WERI-Rb-1 (cell line): Measurements from ENCODE around the gene TIMP3.
A peak's percentile ranks its signal among the peaks of the same experiment; 100 is the strongest.

Experiments
- DNase-seq: peaks from one replicate; pipeline ENCODE4 v3.0.0-alpha.2; 2020
- H3K27ac ChIP-seq: fragments of 250-450 bp; sonication (Bioruptor Pico); 2 replicates; pipeline ENCODE4 v1.5.1; 2020; ENCODE audit warnings: mild to moderate bottlenecking, moderate library complexity
- H3K27me3 ChIP-seq: fragments of 250-450 bp; sonication (Bioruptor Pico); 2 replicates; pipeline ENCODE4 v1.5.1; 2021; ENCODE audit warnings: mild to moderate bottlenecking, low read depth, moderate library complexity; ENCODE audit not compliant: insufficient read depth, severe bottlenecking
- H3K36me3 ChIP-seq: fragments of 250-450 bp; sonication (Bioruptor Pico); 2 replicates; pipeline ENCODE4 v1.5.1; 2020; ENCODE audit warnings: mild to moderate bottlenecking, moderate library complexity
- H3K4me3 ChIP-seq: 2 replicates; pipeline ENCODE4 v1.5.1; 2011; ENCODE audit warnings: low read depth, mild to moderate bottlenecking, control low read depth, low read length
- H3K9me3 ChIP-seq: fragments of 250-450 bp; sonication (Bioruptor Pico); 2 replicates; pipeline ENCODE4 v1.5.1; 2021; ENCODE audit warnings: mild to moderate bottlenecking, moderate library complexity; ENCODE audit not compliant: severe bottlenecking
- TF ChIP-seq, protein P1 (sequence below): IDR thresholded peaks from 2 replicates; pipeline ENCODE4 v1.5.1; 2011; ENCODE audit warnings: low read depth, mild to moderate bottlenecking, control low read depth, inconsistent platforms, low read length

Gene TIMP3

DNA sequence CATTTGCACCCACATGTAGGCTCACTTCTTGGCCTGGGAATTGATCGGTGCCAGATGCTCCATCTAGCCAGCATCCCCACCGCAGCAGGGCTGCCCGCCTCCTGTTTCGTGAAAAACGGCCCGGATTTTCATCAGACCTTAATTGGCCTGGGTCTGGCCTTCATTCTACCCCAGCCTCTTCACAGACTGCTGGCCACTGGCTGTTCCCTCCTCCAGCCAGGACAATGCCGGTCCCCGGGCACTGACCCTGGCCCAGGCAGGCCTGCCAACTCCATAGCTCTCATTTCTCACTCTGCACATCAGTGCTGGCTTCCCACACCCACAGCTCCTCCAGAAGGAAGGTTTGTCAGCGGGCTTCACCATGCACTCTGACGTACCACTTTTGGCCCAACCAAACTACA, 27.9 kb downstream of the TIMP3 start:
- no peak overlapping the region for H3K27ac ChIP-seq
- H3K27me3 ChIP-seq = no peaks in the 10 kb centered on the region
- no peak overlapping the region for H3K4me3 ChIP-seq
- no peaks in the 10 kb centered on the region for H3K9me3 ChIP-seq
- TF ChIP-seq, protein P1, sequence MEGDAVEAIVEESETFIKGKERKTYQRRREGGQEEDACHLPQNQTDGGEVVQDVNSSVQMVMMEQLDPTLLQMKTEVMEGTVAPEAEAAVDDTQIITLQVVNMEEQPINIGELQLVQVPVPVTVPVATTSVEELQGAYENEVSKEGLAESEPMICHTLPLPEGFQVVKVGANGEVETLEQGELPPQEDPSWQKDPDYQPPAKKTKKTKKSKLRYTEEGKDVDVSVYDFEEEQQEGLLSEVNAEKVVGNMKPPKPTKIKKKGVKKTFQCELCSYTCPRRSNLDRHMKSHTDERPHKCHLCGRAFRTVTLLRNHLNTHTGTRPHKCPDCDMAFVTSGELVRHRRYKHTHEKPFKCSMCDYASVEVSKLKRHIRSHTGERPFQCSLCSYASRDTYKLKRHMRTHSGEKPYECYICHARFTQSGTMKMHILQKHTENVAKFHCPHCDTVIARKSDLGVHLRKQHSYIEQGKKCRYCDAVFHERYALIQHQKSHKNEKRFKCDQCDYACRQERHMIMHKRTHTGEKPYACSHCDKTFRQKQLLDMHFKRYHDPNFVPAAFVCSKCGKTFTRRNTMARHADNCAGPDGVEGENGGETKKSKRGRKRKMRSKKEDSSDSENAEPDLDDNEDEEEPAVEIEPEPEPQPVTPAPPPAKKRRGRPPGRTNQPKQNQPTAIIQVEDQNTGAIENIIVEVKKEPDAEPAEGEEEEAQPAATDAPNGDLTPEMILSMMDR = no peak
- no peaks in the 10 kb centered on the region for H3K36me3 ChIP-seq
- DNase-seq = no peak

DNA sequence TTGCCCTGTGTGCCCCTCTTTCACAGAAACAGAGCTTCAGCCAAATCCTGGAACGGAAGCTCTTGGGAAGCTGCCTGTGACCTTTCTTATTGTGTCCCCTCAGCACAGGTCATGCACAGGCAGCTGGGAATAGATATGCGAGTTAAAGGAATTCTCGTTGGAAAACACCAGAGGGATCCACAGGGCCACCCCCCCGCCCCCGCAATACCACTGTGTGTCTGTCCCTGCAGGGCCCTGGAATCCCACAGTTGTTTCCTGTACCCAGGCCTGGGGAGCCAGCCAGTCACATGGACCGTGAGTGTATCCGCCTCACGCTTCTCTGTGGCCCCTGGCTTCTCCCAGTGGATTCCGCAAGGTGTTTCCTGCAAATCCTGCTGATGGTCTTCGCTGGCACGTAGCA, 29.0 kb downstream of the TIMP3 start:
- no peak for DNase-seq
- Histone ChIP-seq H3K9me3 (no peaks in the 10 kb centered on the region), H3K27me3 (no peaks in the 10 kb centered on the region), H3K27ac (no peak overlapping the region), H3K36me3 (no peaks in the 10 kb centered on the region), H3K4me3 (no peak overlapping the region)
- TF ChIP-seq, protein P1 = no peak

DNA sequence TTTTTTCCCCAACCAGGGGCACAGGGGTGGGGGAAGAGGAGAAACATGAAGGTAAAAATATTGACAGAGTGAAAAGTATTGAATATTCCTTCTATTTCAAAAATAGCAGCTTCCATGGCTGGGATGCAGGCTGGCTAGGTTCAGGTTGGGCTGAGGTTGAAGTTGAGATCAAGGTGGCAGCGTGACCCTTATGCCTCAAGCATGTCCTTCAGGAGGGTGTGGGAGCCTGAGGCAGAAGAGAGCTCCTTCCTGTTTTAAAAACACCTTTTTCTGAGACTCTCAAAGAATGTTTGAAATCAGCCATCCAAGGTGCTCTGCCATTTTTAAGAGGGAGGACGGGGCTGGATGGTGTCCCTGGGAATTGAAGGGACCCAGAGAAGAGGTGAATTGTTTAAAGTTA, 29.5 kb downstream of the TIMP3 start:
- Histone ChIP-seq H3K27me3 (no peaks in the 10 kb centered on the region), H3K36me3 (no peaks in the 10 kb centered on the region), H3K4me3 (no peak overlapping the region), H3K9me3 (no peaks in the 10 kb centered on the region), H3K27ac (no peak overlapping the region)
- DNase-seq = no peak
- TF ChIP-seq, protein P1 = no peak

DNA sequence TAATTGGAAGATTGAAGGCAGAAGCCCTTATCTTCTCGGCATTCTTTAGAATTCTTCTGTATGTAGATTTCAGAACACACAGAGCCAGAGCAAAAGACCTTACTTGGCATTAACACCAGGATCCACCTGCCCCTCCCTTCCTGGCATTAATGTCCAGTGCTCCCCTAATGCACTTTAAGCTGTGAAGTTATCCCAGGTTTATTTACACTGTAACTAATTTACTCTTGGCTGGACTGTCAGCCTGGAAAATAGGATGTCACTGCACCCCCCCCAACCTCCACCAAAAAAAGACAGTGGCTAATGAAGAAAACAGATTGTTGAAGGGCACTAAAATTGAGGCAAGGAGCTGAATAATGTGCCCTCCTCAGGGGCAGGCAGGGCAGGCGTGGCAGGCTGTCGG, 30.1 kb downstream of the TIMP3 start:
- H3K27ac ChIP-seq = no peak overlapping the region
- H3K27me3 ChIP-seq = no peaks in the 10 kb centered on the region
- H3K4me3 ChIP-seq = no peak overlapping the region
- H3K36me3 ChIP-seq = no peaks in the 10 kb centered on the region
- TF ChIP-seq, protein P1 = no peak
- no peaks in the 10 kb centered on the region for H3K9me3 ChIP-seq
- DNase-seq = no peak

DNA sequence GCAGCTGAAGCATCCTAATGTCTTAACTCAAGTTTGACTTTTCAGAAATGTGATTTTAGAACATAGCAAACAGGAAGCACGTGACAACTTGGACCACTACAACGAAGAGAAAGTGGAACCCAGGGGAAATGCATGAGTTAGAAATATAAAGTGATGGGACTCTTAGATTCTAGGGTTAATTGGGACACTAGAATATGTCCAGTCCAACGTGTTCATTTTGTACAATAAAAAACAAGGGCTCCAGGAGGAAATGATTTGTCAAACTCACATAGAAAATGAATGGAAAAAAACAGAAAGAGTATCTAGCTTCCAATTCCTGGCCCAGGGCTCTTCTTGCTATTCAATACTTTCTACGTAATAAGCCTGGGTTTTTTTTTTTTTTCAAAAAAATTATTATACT, 30.7 kb downstream of the TIMP3 start:
- no peak overlapping the region for H3K27ac ChIP-seq
- TF ChIP-seq, protein P1 = no peak

DNA sequence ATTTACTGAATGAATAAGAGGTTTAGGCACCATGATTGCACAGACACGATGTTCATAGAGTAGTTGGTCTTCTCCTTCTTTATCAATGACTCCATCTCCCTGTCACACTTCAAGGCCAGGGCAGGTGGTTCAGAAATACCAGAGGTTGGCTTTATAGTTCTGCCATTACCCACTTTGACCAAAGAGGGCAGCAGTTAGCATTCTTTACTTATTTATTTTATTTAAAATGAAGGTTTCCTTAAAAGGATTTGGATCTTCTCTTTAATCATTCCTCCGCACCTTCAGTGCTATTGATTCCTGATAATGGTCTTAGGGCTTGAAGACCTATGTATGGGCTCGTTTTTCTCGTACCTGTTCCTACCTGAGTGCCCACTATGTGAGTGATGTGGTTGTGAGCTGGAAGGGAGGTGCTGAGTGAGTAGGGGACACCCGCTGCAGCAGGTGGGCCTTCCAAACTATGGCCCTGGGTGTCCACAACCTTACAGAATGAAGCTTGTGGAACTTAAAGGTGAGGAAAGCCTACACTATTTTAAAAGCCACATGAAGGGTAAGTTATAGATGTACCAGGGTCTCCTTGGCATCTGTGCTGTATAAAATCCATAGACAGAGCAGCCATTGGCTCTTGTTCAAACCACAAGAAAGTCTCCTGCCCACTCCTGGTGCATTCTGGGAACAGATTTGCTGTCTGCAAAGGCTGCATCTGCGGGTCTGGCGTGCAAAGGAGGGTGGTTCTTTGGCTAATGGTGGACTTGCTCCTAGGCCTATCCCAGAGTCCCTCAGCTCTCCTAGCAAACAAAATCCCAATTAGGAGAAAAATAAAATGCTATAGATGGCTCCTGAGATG, 35.0 kb downstream of the TIMP3 start:
- DNase-seq = no peak
- H3K9me3 ChIP-seq = no peaks in the 10 kb centered on the region
- no peaks in the 10 kb centered on the region for H3K36me3 ChIP-seq
- no peaks in the 10 kb centered on the region for H3K27me3 ChIP-seq
- H3K27ac ChIP-seq = no peak overlapping the region
- H3K4me3 ChIP-seq = no peak overlapping the region
- TF ChIP-seq, protein P1 = peak; percentile 39; the same call in 1 of the 2 replicates

More for the DNA sequence above, 30.7 kb downstream of the TIMP3 start:
- DNase-seq = no peak
- Histone ChIP-seq H3K36me3 (no peaks in the 10 kb centered on the region), H3K27me3 (no peaks in the 10 kb centered on the region), H3K9me3 (no peaks in the 10 kb centered on the region), H3K4me3 (no peak overlapping the region)
